Epithelial cell of esophagus (primary cell): Measurements from ENCODE around the gene CBL.

Experiments
- DNase-seq: peaks from one replicate; pipeline ENCODE4 v3.0.0; 2010; ENCODE audit warnings: low read depth
- H3K4me3 ChIP-seq: 2 replicates; pipeline ENCODE4 v1.5.1; 2011; ENCODE audit warnings: mild to moderate bottlenecking, low read length, control low read depth
- CTCF ChIP-seq: IDR thresholded peaks from 2 replicates; pipeline ENCODE4 v1.5.1; 2011; ENCODE audit warnings: low read depth, mild to moderate bottlenecking, low read length, control low read depth, inconsistent platforms; ENCODE audit not compliant: insufficient read depth; ENCODE audit errors: missing control alignments

The CBL gene

GRCh38 chr11:119267645-119268044, 61.5 kb downstream of the CBL start:
- no peak overlapping the region for H3K4me3 ChIP-seq
- TF ChIP-seq CTCF: no peak
- no peak for DNase-seq

GRCh38 chr11:119273721-119274120, 67.6 kb downstream of the CBL start:
- no peak overlapping the region for H3K4me3 ChIP-seq
- TF ChIP-seq CTCF: no peak
- no peak for DNase-seq

- H3K4me3 ChIP-seq: no peak overlapping the region
- no peak for DNase-seq
- no peak for TF ChIP-seq CTCF
Observed at GRCh38 chr11:119277660-119278059, 71.5 kb downstream of the CBL start.

GRCh38 chr11:119282495-119282894, 76.4 kb downstream of the CBL start:
- no peak for TF ChIP-seq CTCF
- no peak overlapping the region for H3K4me3 ChIP-seq
- no peak for DNase-seq

GRCh38 chr11:119284344-119285157, 78.4 kb downstream of the CBL start:
- peak; percentile 63 for DNase-seq
- no peak overlapping the region for H3K4me3 ChIP-seq
- peak; percentile 56 for TF ChIP-seq CTCF

GRCh38 chr11:119285431-119285830, 79.3 kb downstream of the CBL start:
- TF ChIP-seq CTCF: no peak
- no peak for DNase-seq
- H3K4me3 ChIP-seq: no peak overlapping the region

- TF ChIP-seq CTCF: no peak
- no peak overlapping the region for H3K4me3 ChIP-seq
- no peak for DNase-seq
Observed at GRCh38 chr11:119288219-119288618, 82.1 kb downstream of the CBL start.
